Astrocyte of the spinal cord (primary cell): ENCODE data around the gene RSAD2.

Experiments used
- DNase-seq: peaks from one replicate; pipeline ENCODE4 v3.0.0; 2011; ENCODE audit warnings: low read depth, low spot score
- H3K4me3 ChIP-seq: 2 replicates; pipeline ENCODE4 v1.5.1; 2011; ENCODE audit warnings: low read depth, mild to moderate bottlenecking, low read length, moderate library complexity
- CTCF ChIP-seq: IDR thresholded peaks from 2 replicates; pipeline ENCODE4 v1.5.1; 2012; ENCODE audit warnings: low read depth, mild to moderate bottlenecking, low read length, inconsistent platforms
- in situ Hi-C: cut with HindIII; loops from 2 replicates; pipeline ENCODE4 v1.10.0; 2017; ENCODE audit warnings: low sequenced_read_pairs

RSAD2 gene

DNA sequence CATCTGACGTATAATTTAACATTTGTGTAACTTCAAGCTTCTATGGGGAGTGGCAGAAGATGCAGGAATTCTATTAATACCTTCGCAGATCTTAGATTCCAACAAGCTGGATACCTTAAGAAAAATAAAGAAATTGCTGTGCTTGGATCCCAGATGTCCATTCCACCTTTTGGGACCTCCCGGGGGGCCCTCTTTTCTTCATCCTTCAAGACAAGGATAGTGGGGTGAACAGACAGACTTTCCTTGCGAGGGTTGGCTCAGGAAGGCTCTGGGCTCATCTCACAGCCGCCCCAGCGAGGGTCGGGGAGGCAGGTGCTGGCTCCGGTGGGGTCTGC, 39.1 kb downstream of the RSAD2 start:
- peak overlapping the region; percentile 14 for H3K4me3 ChIP-seq
- no peak for TF ChIP-seq CTCF
- no peak for DNase-seq
- in situ Hi-C loops, result loop anchor here (25.0 kb wide), 1 partner anchor 96 kb away; no protein-coding TSS in a partner anchor

- in situ Hi-C loops, result loop anchor here (25.0 kb wide), 1 partner anchor 95 kb away; no protein-coding TSS in a partner anchor
- TF ChIP-seq CTCF, result peak; percentile 23
Measured at GRCh38 chr2:6917071-6917760, 39.6 kb downstream of the RSAD2 start, which contains the start of gene RNF144A. Gene RNF144A, plus strand, starts transcription at chr2:6917412. Its CDS starts 79,515 bp downstream, at chr2:6996927.

GRCh38 chr2:6917761-6918421, 40.3 kb downstream of the RSAD2 start:
- peak overlapping the region; percentile 52 for H3K4me3 ChIP-seq
- no peak for DNase-seq
- TF ChIP-seq CTCF, result no peak
- in situ Hi-C loops, result loop anchor here (25.0 kb wide), 1 partner anchor 94 kb away; no protein-coding TSS in a partner anchor

More at GRCh38 chr2:6917071-6917760, 39.6 kb downstream of the RSAD2 start, which contains the start of gene RNF144A:
- peak within 1 kb of the TSS; percentile 52 for H3K4me3 ChIP-seq
- peak; percentile 40 for DNase-seq

- in situ Hi-C loops, result loop anchor here (25.0 kb wide), 1 partner anchor 92 kb away; no protein-coding TSS in a partner anchor
- no peak for TF ChIP-seq CTCF
- peak; percentile 22 for DNase-seq
- no peak overlapping the region for H3K4me3 ChIP-seq
Measured at GRCh38 chr2:6919901-6920742, 42.5 kb downstream of the RSAD2 start.

DNA sequence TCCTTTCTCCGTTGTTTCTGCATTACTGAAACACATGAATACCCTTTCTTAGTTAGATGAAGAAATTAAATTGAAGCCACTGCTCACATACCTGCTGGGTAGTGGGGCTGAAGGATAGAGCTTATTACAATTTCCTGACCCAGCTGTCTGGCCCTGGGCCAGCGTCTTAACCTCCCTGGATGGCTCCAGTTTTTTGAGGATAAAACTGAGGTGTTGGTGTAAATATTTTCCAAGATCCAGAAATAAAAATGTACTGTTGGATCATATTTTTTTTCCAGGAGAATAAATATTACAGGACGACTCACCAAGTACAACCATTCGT, 43.1 kb downstream of the RSAD2 start:
- in situ Hi-C loops, result loop anchor here (25.0 kb wide), 1 partner anchor 92 kb away; no protein-coding TSS in a partner anchor
- TF ChIP-seq CTCF, result no peak
- no peak overlapping the region for H3K4me3 ChIP-seq
- no peak for DNase-seq

DNA sequence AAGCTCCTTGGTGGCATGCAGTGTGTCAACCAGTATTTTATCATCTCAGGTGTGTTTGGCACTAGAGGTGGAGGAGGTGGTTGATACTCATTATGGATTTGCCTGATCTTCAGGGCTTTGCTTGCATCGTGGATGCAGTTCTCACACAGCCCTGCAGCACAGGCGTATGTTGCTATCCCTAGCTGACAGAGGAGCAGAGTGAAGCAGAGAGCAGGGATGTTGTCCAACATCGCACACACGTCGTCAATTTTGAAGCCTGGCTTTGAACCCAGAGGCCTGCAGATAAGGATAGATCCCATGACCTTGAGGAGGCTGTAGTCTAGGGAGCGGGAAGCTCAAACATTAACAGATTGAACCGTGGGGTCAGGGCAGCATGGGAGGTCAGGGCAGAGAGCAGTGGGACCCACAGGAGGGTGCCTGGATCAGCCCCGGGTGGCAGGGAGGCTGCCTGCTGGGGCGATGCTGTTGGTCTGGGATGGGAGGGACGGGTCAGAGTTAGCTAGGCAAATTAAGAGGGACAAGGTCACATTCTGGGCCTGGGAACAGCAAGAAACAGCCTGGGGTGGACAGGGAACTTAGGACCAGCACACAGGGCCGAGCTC, 43.8 kb downstream of the RSAD2 start:
- H3K4me3 ChIP-seq, result no peak overlapping the region
- in situ Hi-C loops, result loop anchor here (25.0 kb wide), 1 partner anchor 91 kb away; no protein-coding TSS in a partner anchor
- TF ChIP-seq CTCF, result no peak
- DNase-seq, result no peak
